ENCODE data around the gene SMG9.

The SMG9 gene

DNA sequence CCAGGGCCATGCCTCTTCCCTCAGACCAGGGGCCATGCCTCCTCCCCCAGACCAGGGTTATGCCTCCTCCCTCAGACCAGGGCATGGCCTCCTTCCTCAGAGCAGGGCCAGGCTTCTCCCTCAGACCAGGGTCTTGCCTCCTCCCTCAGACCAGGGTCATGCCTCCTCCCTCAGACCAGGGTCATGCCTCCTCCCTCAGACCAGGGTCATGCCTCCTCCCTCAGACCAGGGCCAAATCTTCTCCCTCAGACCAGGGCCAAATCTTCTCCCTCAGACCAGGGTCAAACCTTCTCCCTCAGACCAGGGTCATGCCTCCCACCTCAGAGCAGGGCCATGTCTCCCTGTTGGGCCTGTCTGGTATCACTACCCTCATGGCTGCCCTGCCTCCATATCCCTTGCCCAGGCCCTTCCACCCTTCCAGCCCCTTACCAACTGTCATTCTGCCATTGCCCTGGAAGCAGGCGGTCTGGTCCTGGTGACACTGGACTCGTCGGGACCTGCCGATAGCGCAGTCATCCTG is 43.3 kb upstream of the SMG9 start (continued):
- TF ChIP-seq ZNF548 (tag by site-specific recombination; IDR thresholded peaks at IDR 0.05) (no peak; the same call in 1 of the 2 replicates), ZNF311 (tag by site-specific recombination; IDR thresholded peaks at IDR 0.05; ENCODE audit: borderline replicate concordance) (no peak), SP3 (tag by site-specific recombination; IDR thresholded peaks at IDR 0.05) (no peak), ZNF704 (tag by site-specific recombination; IDR thresholded peaks at IDR 0.05) (no peak), ZBTB10 (tag by site-specific recombination; IDR thresholded peaks at IDR 0.05) (no peak; the same call in 1 of the 2 replicates), ZNF561 (tag by site-specific recombination; IDR thresholded peaks at IDR 0.05; ENCODE audit: borderline replicate concordance) (no peak), RBAK (tag by site-specific recombination; IDR thresholded peaks at IDR 0.05) (no peak), ZNF701 (tag by site-specific recombination; IDR thresholded peaks at IDR 0.05) (no peak), ZNF112 (tag by site-specific recombination; IDR thresholded peaks at IDR 0.05) (no peak), ZNF530 (tag by site-specific recombination; IDR thresholded peaks at IDR 0.05; ENCODE audit: low read depth) (no peak), ZBTB20 (tag by site-specific recombination; IDR thresholded peaks at IDR 0.05) (no peak), ZFP37 (tag by site-specific recombination; IDR thresholded peaks at IDR 0.05) (no peak), ZNF843 (tag by site-specific recombination; IDR thresholded peaks at IDR 0.05) (no peak), ATF2 (tag by site-specific recombination; IDR thresholded peaks at IDR 0.05; ENCODE audit: low read depth) (no peak), ZNF645 (tag by site-specific recombination; IDR thresholded peaks at IDR 0.05) (0 out of 2 replicates have a peak, but pooled peaks have one; percentile 11), ZSCAN23 (tag by site-specific recombination; IDR thresholded peaks at IDR 0.05) (no peak), ZNF473 (tag by site-specific recombination; IDR thresholded peaks at IDR 0.05) (no peak), ZSCAN30 (tag by site-specific recombination; IDR thresholded peaks at IDR 0.05) (no peak), ZBTB17 (tag by site-specific recombination; IDR thresholded peaks at IDR 0.05) (no peak), ZNF133 (tag by site-specific recombination; IDR thresholded peaks at IDR 0.05) (peak; percentile 40; the same call in 1 of the 2 replicates), ZNF549 (tag by site-specific recombination; IDR thresholded peaks at IDR 0.05) (no peak)
- TF ChIP-seq, protein P1, sequence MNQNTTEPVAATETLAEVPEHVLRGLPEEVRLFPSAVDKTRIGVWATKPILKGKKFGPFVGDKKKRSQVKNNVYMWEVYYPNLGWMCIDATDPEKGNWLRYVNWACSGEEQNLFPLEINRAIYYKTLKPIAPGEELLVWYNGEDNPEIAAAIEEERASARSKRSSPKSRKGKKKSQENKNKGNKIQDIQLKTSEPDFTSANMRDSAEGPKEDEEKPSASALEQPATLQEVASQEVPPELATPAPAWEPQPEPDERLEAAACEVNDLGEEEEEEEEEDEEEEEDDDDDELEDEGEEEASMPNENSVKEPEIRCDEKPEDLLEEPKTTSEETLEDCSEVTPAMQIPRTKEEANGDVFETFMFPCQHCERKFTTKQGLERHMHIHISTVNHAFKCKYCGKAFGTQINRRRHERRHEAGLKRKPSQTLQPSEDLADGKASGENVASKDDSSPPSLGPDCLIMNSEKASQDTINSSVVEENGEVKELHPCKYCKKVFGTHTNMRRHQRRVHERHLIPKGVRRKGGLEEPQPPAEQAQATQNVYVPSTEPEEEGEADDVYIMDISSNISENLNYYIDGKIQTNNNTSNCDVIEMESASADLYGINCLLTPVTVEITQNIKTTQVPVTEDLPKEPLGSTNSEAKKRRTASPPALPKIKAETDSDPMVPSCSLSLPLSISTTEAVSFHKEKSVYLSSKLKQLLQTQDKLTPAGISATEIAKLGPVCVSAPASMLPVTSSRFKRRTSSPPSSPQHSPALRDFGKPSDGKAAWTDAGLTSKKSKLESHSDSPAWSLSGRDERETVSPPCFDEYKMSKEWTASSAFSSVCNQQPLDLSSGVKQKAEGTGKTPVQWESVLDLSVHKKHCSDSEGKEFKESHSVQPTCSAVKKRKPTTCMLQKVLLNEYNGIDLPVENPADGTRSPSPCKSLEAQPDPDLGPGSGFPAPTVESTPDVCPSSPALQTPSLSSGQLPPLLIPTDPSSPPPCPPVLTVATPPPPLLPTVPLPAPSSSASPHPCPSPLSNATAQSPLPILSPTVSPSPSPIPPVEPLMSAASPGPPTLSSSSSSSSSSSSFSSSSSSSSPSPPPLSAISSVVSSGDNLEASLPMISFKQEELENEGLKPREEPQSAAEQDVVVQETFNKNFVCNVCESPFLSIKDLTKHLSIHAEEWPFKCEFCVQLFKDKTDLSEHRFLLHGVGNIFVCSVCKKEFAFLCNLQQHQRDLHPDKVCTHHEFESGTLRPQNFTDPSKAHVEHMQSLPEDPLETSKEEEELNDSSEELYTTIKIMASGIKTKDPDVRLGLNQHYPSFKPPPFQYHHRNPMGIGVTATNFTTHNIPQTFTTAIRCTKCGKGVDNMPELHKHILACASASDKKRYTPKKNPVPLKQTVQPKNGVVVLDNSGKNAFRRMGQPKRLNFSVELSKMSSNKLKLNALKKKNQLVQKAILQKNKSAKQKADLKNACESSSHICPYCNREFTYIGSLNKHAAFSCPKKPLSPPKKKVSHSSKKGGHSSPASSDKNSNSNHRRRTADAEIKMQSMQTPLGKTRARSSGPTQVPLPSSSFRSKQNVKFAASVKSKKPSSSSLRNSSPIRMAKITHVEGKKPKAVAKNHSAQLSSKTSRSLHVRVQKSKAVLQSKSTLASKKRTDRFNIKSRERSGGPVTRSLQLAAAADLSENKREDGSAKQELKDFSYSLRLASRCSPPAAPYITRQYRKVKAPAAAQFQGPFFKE (tag by site-specific recombination; IDR thresholded peaks at IDR 0.05; ENCODE audit: borderline replicate concordance) = peak; percentile 69; the same call in 1 of the 2 replicates
- TF ChIP-seq, protein P2, sequence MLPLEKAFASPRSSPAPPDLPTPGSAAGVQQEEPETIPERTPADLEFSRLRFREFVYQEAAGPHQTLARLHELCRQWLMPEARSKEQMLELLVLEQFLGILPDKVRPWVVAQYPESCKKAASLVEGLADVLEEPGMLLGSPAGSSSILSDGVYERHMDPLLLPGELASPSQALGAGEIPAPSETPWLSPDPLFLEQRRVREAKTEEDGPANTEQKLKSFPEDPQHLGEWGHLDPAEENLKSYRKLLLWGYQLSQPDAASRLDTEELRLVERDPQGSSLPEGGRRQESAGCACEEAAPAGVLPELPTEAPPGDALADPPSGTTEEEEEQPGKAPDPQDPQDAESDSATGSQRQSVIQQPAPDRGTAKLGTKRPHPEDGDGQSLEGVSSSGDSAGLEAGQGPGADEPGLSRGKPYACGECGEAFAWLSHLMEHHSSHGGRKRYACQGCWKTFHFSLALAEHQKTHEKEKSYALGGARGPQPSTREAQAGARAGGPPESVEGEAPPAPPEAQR (tag by site-specific recombination; IDR thresholded peaks at IDR 0.05) = no peak
- TF ChIP-seq, protein P3, sequence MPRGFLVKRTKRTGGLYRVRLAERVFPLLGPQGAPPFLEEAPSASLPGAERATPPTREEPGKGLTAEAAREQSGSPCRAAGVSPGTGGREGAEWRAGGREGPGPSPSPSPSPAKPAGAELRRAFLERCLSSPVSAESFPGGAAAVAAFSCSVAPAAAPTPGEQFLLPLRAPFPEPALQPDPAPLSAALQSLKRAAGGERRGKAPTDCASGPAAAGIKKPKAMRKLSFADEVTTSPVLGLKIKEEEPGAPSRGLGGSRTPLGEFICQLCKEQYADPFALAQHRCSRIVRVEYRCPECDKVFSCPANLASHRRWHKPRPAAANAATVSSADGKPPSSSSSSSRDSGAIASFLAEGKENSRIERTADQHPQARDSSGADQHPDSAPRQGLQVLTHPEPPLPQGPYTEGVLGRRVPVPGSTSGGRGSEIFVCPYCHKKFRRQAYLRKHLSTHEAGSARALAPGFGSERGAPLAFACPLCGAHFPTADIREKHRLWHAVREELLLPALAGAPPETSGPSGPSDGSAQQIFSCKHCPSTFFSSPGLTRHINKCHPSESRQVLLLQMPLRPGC (tag by site-specific recombination; IDR thresholded peaks at IDR 0.05) = no peak
